ENCODE data around the gene ORMDL3.
"Not testable (repeated sequence)": the region's sequence is repeated elsewhere in the genome, so short reads cannot be mapped to it uniquely, and the experiment has no call there.

Gene ORMDL3

GRCh38 chr17:39894681-39895376, 32.6 kb downstream of the ORMDL3 start:
- no peak for DNase-seq (ENCODE audit: low read depth, low spot score)
- no peak overlapping the region for H3K9ac ChIP-seq (ENCODE audit: insufficient read length)
- TF ChIP-seq POLR2AphosphoS5 (IDR thresholded peaks at IDR 0.05; ENCODE audit: borderline replicate concordance, low read depth, low read length): no peak
- TF ChIP-seq EZH2 (IDR thresholded peaks at IDR 0.05): no peak
- no peak for TF ChIP-seq FOXP2 (optimal IDR thresholded peaks at IDR 0.05; ENCODE audit: control extremely low read depth, extremely low read length, insufficient read depth)
- H3K4me3 ChIP-seq: no peak overlapping the region
- H3K9me3 ChIP-seq (ENCODE audit: low read depth, low read length): no peaks in the 10 kb centered on the region
- no peak overlapping the region for H3K27ac ChIP-seq
- H3K36me3 ChIP-seq (ENCODE audit: insufficient read depth, low read length): no peaks in the 10 kb centered on the region

GRCh38 chr17:39889200-39889599, 38.2 kb downstream of the ORMDL3 start:
- H3K9ac ChIP-seq (ENCODE audit: insufficient read length): no peak overlapping the region
- H3K27ac ChIP-seq: no peak overlapping the region
- no peak for DNase-seq (ENCODE audit: low read depth, low spot score)
- TF ChIP-seq POLR2AphosphoS5 (IDR thresholded peaks at IDR 0.05; ENCODE audit: borderline replicate concordance, low read depth, low read length): no peak
- TF ChIP-seq EZH2 (IDR thresholded peaks at IDR 0.05): no peak
- no peak for TF ChIP-seq FOXP2 (optimal IDR thresholded peaks at IDR 0.05; ENCODE audit: control extremely low read depth, extremely low read length, insufficient read depth)
- H3K9me3 ChIP-seq (ENCODE audit: low read depth, low read length): no peaks in the 10 kb centered on the region
- H3K4me3 ChIP-seq: no peak overlapping the region
- H3K36me3 ChIP-seq (ENCODE audit: insufficient read depth, low read length): no peaks in the 10 kb centered on the region

DNA sequence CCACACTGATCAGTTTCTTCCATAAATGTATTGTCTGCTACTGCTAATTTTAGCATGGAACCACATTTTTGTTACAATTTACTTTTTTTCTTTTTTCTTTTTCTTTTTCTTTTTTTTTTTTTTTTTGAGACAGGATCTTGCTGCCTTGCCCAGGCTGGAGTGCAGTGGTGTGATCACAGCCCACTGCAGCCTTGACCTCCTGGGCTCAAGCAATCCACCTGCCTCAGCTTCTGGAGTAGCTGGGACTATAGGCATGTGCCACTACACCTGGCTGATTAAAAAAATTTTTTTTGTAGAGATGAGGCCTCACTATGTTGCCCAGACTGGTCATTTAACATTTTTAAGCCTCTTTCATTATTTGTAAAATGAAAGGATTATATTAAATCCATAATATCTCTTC, 40.3 kb downstream of the ORMDL3 start:
- no peak overlapping the region for H3K4me3 ChIP-seq
- H3K9ac ChIP-seq (ENCODE audit: insufficient read length): no peak overlapping the region
- TF ChIP-seq EZH2 (IDR thresholded peaks at IDR 0.05) (no peak), FOXP2 (optimal IDR thresholded peaks at IDR 0.05; ENCODE audit: control extremely low read depth, extremely low read length, insufficient read depth) (no peak), POLR2AphosphoS5 (IDR thresholded peaks at IDR 0.05; ENCODE audit: borderline replicate concordance, low read depth, low read length) (no peak)
- no peaks in the 10 kb centered on the region for H3K9me3 ChIP-seq (ENCODE audit: low read depth, low read length)
- DNase-seq (ENCODE audit: low read depth, low spot score): no peak
- no peaks in the 10 kb centered on the region for H3K36me3 ChIP-seq (ENCODE audit: insufficient read depth, low read length)
- H3K27ac ChIP-seq: no peak overlapping the region

DNA sequence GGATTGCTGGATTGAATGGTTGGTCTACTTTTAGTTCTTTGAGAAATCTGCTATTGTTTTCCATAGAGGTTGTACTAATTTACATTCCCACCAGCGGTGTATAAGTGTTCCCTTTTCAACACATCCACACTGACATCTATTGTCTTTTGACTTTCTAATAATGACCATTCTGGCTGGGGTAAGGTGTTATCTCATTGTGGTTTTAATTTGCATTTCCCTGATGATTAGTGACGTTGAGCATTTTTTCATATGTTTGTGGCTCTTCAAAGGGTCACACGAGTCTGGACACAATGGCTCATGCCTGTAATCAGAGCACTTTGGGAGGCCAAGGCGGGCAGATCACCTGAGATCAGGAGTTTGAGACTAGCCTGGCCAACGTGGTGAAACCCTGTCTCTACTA, 41.3 kb downstream of the ORMDL3 start:
- not testable (repeated sequence) for H3K9ac ChIP-seq (ENCODE audit: insufficient read length); DNase-seq (ENCODE audit: low read depth, low spot score); H3K27ac ChIP-seq; H3K4me3 ChIP-seq; H3K36me3 ChIP-seq (ENCODE audit: insufficient read depth, low read length); H3K9me3 ChIP-seq (ENCODE audit: low read depth, low read length)

- Histone ChIP-seq H3K9ac (ENCODE audit: insufficient read length) (no peak overlapping the region), H3K27ac (no peak overlapping the region), H3K4me3 (no peak overlapping the region), H3K36me3 (ENCODE audit: insufficient read depth, low read length) (no peaks in the 10 kb centered on the region), H3K9me3 (ENCODE audit: low read depth, low read length) (no peaks in the 10 kb centered on the region)
- no peak for DNase-seq (ENCODE audit: low read depth, low spot score)
- TF ChIP-seq POLR2AphosphoS5 (IDR thresholded peaks at IDR 0.05; ENCODE audit: borderline replicate concordance, low read depth, low read length) (no peak), EZH2 (IDR thresholded peaks at IDR 0.05) (no peak), FOXP2 (optimal IDR thresholded peaks at IDR 0.05; ENCODE audit: control extremely low read depth, extremely low read length, insufficient read depth) (no peak)
These were observed 54.6 kb downstream of the ORMDL3 start for GRCh38 chr17:39872751-39873150.

GRCh38 chr17:39871801-39872200, 55.6 kb downstream of the ORMDL3 start:
- Histone ChIP-seq H3K27ac (no peak overlapping the region), H3K9ac (ENCODE audit: insufficient read length) (no peak overlapping the region), H3K9me3 (ENCODE audit: low read depth, low read length) (no peaks in the 10 kb centered on the region), H3K4me3 (no peak overlapping the region), H3K36me3 (ENCODE audit: insufficient read depth, low read length) (no peaks in the 10 kb centered on the region)
- TF ChIP-seq FOXP2 (optimal IDR thresholded peaks at IDR 0.05; ENCODE audit: control extremely low read depth, extremely low read length, insufficient read depth) (no peak), POLR2AphosphoS5 (IDR thresholded peaks at IDR 0.05; ENCODE audit: borderline replicate concordance, low read depth, low read length) (no peak), EZH2 (IDR thresholded peaks at IDR 0.05) (no peak)
- DNase-seq (ENCODE audit: low read depth, low spot score): no peak
